Head of caudate nucleus (tissue), 42 donors: ENCODE measurements around the gene UBE2H.
"Not testable (repeated sequence)": the region's sequence is repeated elsewhere in the genome, so short reads cannot be mapped to it uniquely, and the experiment has no call there.

Experiments used
- DNase-seq, 42 donors: peaks; one replicate each; pipeline versions ENCODE4 v3.0.0 to v3.0.0-alpha.2; 2020 to 2021; ENCODE audit warnings: mixed read lengths in 7 of 42
- intact Hi-C: fragments of 100-400 bp; cut with DNase I; formaldehyde crosslinking; loops from one replicate; pipeline ENCODE4 v1.15.0; 2022

UBE2H gene

GRCh38 chr7:129855935-129856717 lies 96.6 kb downstream of the UBE2H start:
- no peak for DNase-seq
- intact Hi-C loops: no loop called here

- DNase-seq: no peak
- intact Hi-C loops: no loop called here
These were observed 97.5 kb downstream of the UBE2H start for GRCh38 chr7:129855234-129855673.

GRCh38 chr7:129854401-129854800 lies 98.4 kb downstream of the UBE2H start:
- intact Hi-C loops: no loop called here
- no peak for DNase-seq

- no peak for DNase-seq
- intact Hi-C loops: no loop called here
These were observed 99.0 kb downstream of the UBE2H start for GRCh38 chr7:129853661-129854268.

- intact Hi-C loops: no loop called here
- DNase-seq: no peak
These were observed 101.0 kb downstream of the UBE2H start for GRCh38 chr7:129851809-129852208.

GRCh38 chr7:129851174-129851573 lies 101.6 kb downstream of the UBE2H start:
- intact Hi-C loops: no loop called here
- no peak for DNase-seq

GRCh38 chr7:129848436-129848835 lies 104.3 kb downstream of the UBE2H start:
- intact Hi-C loops: no loop called here
- DNase-seq: no peak

- peak in 1 of 42 donors; percentile 25 for DNase-seq
These were observed 106.8 kb downstream of the UBE2H start for GRCh38 chr7:129845972-129846327.

GRCh38 chr7:129845178-129845971 lies 107.4 kb downstream of the UBE2H start:
- intact Hi-C loops: no loop called here
- peak in 1 of 42 donors; percentile 4 for DNase-seq

More at GRCh38 chr7:129845972-129846327, 106.8 kb downstream of the UBE2H start:
- intact Hi-C loops: no loop called here

- no peak for DNase-seq
- intact Hi-C loops: no loop called here
These were observed 108.6 kb downstream of the UBE2H start for GRCh38 chr7:129843978-129844840.

GRCh38 chr7:129843365-129843898 lies 109.3 kb downstream of the UBE2H start:
- DNase-seq: no peak
- intact Hi-C loops: no loop called here

GRCh38 chr7:129841465-129841864 lies 111.3 kb downstream of the UBE2H start:
- DNase-seq: peak in 1 of 42 donors; percentile 20
- intact Hi-C loops: no loop called here

GRCh38 chr7:129840757-129841156 lies 112.0 kb downstream of the UBE2H start:
- DNase-seq: peak in 1 of 42 donors; percentile 38
- intact Hi-C loops: no loop called here

GRCh38 chr7:129836983-129837382 lies 115.8 kb downstream of the UBE2H start:
- intact Hi-C loops: no loop called here

GRCh38 chr7:129835569-129835968 lies 117.2 kb downstream of the UBE2H start:
- intact Hi-C loops: no loop called here

More at GRCh38 chr7:129836983-129837382, 115.8 kb downstream of the UBE2H start:
- DNase-seq: peak in 1 of 42 donors; percentile 37

GRCh38 chr7:129833353-129833752 lies 119.4 kb downstream of the UBE2H start:
- DNase-seq, intact Hi-C loops: not testable (repeated sequence)

More at GRCh38 chr7:129835569-129835968, 117.2 kb downstream of the UBE2H start:
- DNase-seq: peak in 3 of 42 donors; percentile 24 to 45 (median 43)

GRCh38 chr7:129832701-129833227 lies 120.0 kb downstream of the UBE2H start:
- intact Hi-C loops: no loop called here

GRCh38 chr7:129832282-129832681 lies 120.5 kb downstream of the UBE2H start:
- intact Hi-C loops: no loop called here

More at GRCh38 chr7:129832701-129833227, 120.0 kb downstream of the UBE2H start:
- DNase-seq: peak in 1 of 42 donors; percentile 5

More at GRCh38 chr7:129832282-129832681, 120.5 kb downstream of the UBE2H start:
- DNase-seq: peak in 1 of 42 donors; percentile 21
